GM12865 (cell line): ENCODE measurements around the gene FASTKD1.

ENCODE experiments used
- DNase-seq: peaks from one replicate; pipeline ENCODE4 v3.0.0; 2010; ENCODE audit warnings: low read depth
- H3K4me3 ChIP-seq: 2 replicates; pipeline ENCODE4 v1.5.1; 2011; ENCODE audit warnings: mild to moderate bottlenecking, low read depth, low read length, control low read depth
- TF ChIP-seq, protein P1 (sequence below): IDR thresholded peaks from 2 replicates; pipeline ENCODE4 v1.5.1; 2011; ENCODE audit warnings: low read length, control low read depth, low read depth, inconsistent platforms; ENCODE audit not compliant: insufficient read depth; ENCODE audit errors: missing control alignments

Gene FASTKD1

DNA sequence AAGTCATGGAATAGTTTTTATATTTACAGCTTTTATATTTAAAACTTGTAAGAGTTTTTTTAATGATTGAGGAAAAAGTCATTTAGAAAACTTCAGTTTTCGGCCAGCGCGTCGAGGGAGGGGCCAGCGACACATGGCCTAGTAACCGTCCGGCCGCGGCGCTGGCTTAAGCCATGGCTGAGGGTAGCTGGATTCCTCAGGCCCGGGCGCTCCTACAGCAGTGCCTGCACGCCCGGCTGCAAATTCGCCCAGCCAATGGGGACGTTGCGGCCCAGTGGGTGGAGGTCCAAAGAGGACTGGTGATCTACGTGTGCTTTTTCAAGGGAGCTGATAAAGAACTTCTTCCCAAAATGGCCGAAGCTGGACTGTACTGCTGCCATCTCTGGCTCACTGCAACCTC lies 69.0 kb downstream of the FASTKD1 start:
- no peak for DNase-seq
- TF ChIP-seq, protein P1, sequence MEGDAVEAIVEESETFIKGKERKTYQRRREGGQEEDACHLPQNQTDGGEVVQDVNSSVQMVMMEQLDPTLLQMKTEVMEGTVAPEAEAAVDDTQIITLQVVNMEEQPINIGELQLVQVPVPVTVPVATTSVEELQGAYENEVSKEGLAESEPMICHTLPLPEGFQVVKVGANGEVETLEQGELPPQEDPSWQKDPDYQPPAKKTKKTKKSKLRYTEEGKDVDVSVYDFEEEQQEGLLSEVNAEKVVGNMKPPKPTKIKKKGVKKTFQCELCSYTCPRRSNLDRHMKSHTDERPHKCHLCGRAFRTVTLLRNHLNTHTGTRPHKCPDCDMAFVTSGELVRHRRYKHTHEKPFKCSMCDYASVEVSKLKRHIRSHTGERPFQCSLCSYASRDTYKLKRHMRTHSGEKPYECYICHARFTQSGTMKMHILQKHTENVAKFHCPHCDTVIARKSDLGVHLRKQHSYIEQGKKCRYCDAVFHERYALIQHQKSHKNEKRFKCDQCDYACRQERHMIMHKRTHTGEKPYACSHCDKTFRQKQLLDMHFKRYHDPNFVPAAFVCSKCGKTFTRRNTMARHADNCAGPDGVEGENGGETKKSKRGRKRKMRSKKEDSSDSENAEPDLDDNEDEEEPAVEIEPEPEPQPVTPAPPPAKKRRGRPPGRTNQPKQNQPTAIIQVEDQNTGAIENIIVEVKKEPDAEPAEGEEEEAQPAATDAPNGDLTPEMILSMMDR, result no peak
- H3K4me3 ChIP-seq, result no peak overlapping the region

DNA sequence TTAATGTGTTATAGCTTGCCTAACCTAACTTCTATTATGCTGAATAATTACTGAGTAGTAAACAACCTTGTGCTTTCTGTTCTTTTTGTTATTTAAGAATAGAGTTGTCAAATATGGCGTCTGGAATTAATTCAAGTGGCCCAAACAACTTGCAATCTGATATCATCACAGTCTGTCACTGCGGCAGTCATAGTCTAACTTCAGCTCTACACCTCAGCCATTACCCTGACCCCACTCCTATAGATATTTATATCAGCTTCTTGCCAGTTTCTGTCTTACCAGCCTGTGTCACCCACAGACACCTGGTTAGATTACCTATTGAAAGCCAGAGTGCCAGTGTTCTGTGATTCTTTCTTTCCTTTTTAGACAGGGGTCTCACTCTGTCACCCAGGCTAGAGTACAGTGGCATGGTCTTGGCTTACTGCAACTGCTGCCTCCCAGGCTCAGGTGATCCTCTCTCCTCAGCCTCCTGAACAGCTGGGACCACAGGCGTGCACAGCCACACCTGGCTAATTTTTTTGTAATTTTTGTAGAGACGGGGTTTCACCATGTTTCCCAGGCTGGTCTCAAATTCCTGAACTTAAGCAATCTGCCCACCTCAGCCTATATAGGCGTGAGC lies 78.2 kb downstream of the FASTKD1 start:
- no peak for DNase-seq
- TF ChIP-seq, protein P1, result no peak
- no peak overlapping the region for H3K4me3 ChIP-seq

DNA sequence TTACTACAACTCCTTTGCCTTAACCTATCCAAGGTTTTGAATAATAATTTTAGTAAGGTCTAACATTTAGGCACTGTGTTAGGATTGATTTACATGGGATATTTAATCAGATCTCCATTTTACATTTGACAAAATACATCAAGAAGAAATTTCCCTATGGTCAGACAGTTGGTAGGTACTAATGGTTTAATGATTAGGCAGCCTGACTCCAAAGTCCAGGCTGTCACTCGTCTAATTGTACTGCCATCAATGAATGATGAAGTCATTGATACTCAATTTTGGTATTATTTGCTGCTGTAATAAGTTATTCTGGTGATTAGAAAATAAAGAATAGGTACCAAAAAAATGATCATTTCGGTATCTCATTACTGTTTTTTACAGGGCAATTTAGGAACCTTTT lies 80.3 kb downstream of the FASTKD1 start:
- no peak overlapping the region for H3K4me3 ChIP-seq
- TF ChIP-seq, protein P1, result no peak
- DNase-seq, result no peak

DNA sequence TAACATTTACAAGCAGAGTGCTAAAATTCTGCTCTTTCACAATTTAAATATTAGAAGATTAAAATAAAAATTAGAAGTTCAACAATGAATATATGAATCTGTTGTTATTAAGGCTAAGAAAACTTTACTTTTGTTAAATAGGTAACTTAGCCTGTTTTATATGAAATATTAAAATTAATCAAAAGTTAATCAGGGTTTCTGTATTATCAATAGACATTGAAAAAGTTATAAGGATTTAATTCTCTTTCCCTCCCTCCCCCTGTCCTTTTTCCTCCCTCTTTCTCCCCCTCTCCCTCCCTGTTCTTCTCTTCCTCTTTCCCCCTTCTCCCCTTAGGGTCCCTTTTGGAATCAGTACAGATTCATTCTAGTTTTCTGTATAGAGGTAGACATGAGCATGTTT lies 82.3 kb downstream of the FASTKD1 start:
- TF ChIP-seq, protein P1, result no peak

DNA sequence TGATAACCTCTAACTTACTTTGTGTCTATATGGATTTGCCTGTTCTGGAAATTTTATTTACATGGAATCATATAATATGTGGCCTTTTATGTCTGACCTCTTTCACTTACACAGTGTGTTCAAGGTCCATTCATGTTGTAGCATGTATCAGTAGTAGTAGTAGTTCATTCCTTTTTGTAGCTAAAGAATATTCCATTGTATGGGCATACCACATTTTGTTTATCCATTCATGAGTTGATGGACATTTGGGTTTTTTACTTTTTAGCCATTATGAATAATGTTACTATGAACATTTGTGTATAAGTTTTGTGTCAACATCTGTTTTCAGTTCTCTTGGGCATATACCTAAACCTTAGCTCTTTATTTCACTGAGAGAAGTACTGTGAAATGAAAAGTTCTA lies 82.8 kb downstream of the FASTKD1 start:
- DNase-seq, result no peak
- no peak overlapping the region for H3K4me3 ChIP-seq
- TF ChIP-seq, protein P1, result no peak

More for the DNA sequence above, 82.3 kb downstream of the FASTKD1 start:
- DNase-seq, result no peak
- H3K4me3 ChIP-seq, result no peak overlapping the region

DNA sequence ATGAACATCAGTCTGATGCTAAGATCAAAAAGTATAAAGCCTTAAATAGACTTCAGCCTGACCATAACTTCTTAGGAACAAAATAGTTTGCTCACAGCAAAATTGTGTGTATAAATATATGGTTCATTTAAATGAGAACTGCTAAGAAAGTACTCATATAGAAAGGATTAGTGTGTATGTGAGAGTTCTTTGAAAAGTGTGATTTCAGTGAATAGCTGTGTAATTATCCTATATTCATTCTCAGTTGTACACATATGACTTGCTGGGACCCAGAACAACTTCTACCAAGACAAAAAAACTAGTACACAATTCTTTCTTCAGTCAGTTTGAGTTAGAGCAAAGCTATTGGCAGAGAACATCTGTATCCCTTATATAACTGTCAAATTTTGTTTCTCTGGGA lies 87.2 kb downstream of the FASTKD1 start:
- no peak overlapping the region for H3K4me3 ChIP-seq
- DNase-seq, result no peak
- TF ChIP-seq, protein P1, result no peak

DNA sequence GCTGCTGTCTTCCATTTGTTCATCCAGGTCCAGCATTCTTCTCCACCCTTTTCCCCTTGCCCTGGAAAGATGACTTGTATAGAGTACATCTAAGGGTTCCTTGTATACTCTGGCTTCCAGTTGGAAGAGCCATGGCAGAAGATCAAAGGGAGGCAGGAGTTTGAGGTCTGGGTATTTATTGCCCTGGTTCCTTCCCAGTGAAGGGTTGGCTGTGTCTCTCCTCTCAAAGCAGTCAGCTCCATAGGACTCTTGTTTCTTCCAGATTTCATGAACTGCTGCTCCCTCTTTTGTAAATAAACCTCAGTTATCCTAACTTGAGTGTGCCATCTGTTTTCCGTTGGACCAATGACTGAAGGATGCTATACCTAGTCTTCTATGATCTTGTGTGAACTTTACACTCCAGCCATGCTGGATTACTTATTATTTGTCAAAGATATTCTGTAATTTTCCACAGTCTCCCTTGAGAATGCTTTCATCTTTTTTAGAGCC lies 88.0 kb downstream of the FASTKD1 start:
- no peak overlapping the region for H3K4me3 ChIP-seq
- TF ChIP-seq, protein P1, result no peak
- no peak for DNase-seq
